HCT116 (cell line): ENCODE data around the gene GRK5. TPM values are rescaled to one million over a fixed set of nuclear protein-coding genes. Genes with fewer than 3 reads are reported as not detected.

Source experiments
- ATAC-seq: fragments of 200-7000 bp; cut with Tn5 transposase; 2 replicates; pipeline ENCODE4 v1.9.1; 2020; ENCODE audit warnings: mild to moderate bottlenecking, moderate library complexity
- BruUV-seq: library from RNA; stranded (reverse); fragments of 400-500 nt; replicated peaks from 2 replicates; lab custom pipeline; 2021; lab: Mats Ljungman, UMichigan
- CTCF ChIA-PET: fragments of 300-600 bp; sonication (Branson Sonifier 250); formaldehyde crosslinking; loops from one replicate; lab custom pipeline; 2021; ENCODE audit warnings: antibody characterized with exemption; lab: Charles Lee
- POLR2A ChIA-PET: fragments of 300-600, 350-600 bp; sonication (Branson Sonifier 250); formaldehyde crosslinking; loops from one replicate; lab custom pipeline; 2021; ENCODE audit warnings: antibody characterized with exemption; lab: Charles Lee
- RAD21 ChIA-PET, 2 experiments: fragments of 300-600 bp; sonication (Branson Sonifier 250); formaldehyde crosslinking; loops; one replicate each; lab custom pipeline; 2023; ENCODE audit warnings: low total read pairs in 2 of 2; ENCODE audit not compliant: uncharacterized antibody in 2 of 2, unreplicated experiment in 2 of 2, low non-redundant PET in 1 of 2; lab: Charles Lee
- DNase-seq: peaks from one replicate; pipeline ENCODE4 v3.0.0-alpha.2; 2010; ENCODE audit warnings: low read depth, low spot score
- H2AFZ ChIP-seq: fragments of 200-600 bp; shearing (Covaris generic), sonication (generic); 2 replicates; pipeline ENCODE4 v1.6.1; 2017; ENCODE audit warnings: low read depth, mixed run types, mixed read lengths, antibody characterized with exemption, low read length; ENCODE audit not compliant: poor library complexity, severe bottlenecking
- H3K27ac ChIP-seq: 2 replicates; pipeline ENCODE4 v1.5.1; 2012; ENCODE audit warnings: low read depth, low read length
- H3K27me3 ChIP-seq: fragments of 200-600 bp; sonication (generic); 2 replicates; pipeline ENCODE4 v1.6.1; 2016; ENCODE audit warnings: mixed run types, low read length, mixed read lengths; ENCODE audit not compliant: insufficient read depth
- H3K36me3 ChIP-seq, 2 experiments: fragments of 200-500 bp in 1 of 2; fragments of 200-600 bp in 1 of 2; sonication (Bioruptor generic) in 1 of 2; sonication (generic) in 1 of 2; 2 replicates each; pipeline versions ENCODE4 v1.5.1 to v1.6.1; 2014 to 2016; ENCODE audit warnings: low read length in 2 of 2, inconsistent platforms in 1 of 2, mixed read lengths in 1 of 2, mixed run types in 1 of 2; ENCODE audit not compliant: insufficient read depth in 2 of 2, control insufficient read depth in 1 of 2
- H3K4me1 ChIP-seq, 2 experiments: fragments of 200-600 bp in 1 of 2; sonication (generic) in 1 of 2; 2 replicates each; pipeline versions ENCODE4 v1.5.1 to v1.6.1; 2012 to 2017; ENCODE audit warnings: low read length in 2 of 2, inconsistent platforms in 1 of 2, mild to moderate bottlenecking in 1 of 2, mixed read lengths in 1 of 2, mixed run types in 1 of 2, moderate library complexity in 1 of 2; ENCODE audit not compliant: insufficient read depth in 2 of 2, control insufficient read depth in 1 of 2
- H3K4me2 ChIP-seq: fragments of 200-600 bp; sonication (generic); 2 replicates; pipeline ENCODE4 v1.6.1; 2017; ENCODE audit warnings: mixed run types, low read length, mixed read lengths
- H3K4me3 ChIP-seq, 2 experiments: fragments of 200-600 bp in 1 of 2; sonication (generic) in 1 of 2; replicated peaks in 1 of 2; 2 replicates each; pipeline ENCODE4 v1.5.1; 2011 to 2016; ENCODE audit warnings: low read length in 2 of 2, control low read depth in 1 of 2, low read depth in 1 of 2, mild to moderate bottlenecking in 1 of 2, mixed read lengths in 1 of 2, mixed run types in 1 of 2
- H3K79me2 ChIP-seq: fragments of 200-600 bp; sonication (generic); 2 replicates; pipeline ENCODE4 v1.6.1; 2017; ENCODE audit warnings: mild to moderate bottlenecking, mixed run types, low read length, moderate library complexity, mixed read lengths; ENCODE audit not compliant: insufficient read depth
- H3K9ac ChIP-seq: fragments of 200-600 bp; sonication (generic); 2 replicates; pipeline ENCODE4 v1.6.1; 2016; ENCODE audit warnings: low read length, mixed read lengths
- H3K9me2 ChIP-seq: fragments of 200-600 bp; sonication (generic), shearing (Covaris generic); 2 replicates; pipeline ENCODE4 v1.6.1; 2017; ENCODE audit warnings: mixed run types, mild to moderate bottlenecking, moderate library complexity; ENCODE audit not compliant: insufficient read depth
- H3K9me3 ChIP-seq, 2 experiments: fragments of 200-500 bp in 1 of 2; fragments of 200-600 bp in 1 of 2; sonication (Bioruptor generic) in 1 of 2; sonication (generic) in 1 of 2; 2 replicates each; pipeline ENCODE4 v1.6.1; 2014 to 2017; ENCODE audit warnings: low read length in 2 of 2, mixed read lengths in 2 of 2, inconsistent platforms in 1 of 2, low read depth in 1 of 2, mild to moderate bottlenecking in 1 of 2, mixed run types in 1 of 2, moderate library complexity in 1 of 2; ENCODE audit not compliant: control insufficient read depth in 1 of 2, insufficient read depth in 1 of 2
- H4K20me1 ChIP-seq: fragments of 200-600 bp; sonication (generic), shearing (Covaris generic); 2 replicates; pipeline ENCODE4 v1.6.1; 2017; ENCODE audit warnings: mixed run types, mild to moderate bottlenecking, moderate library complexity; ENCODE audit not compliant: insufficient read depth
- CBX3 ChIP-seq: IDR thresholded peaks from 2 replicates; pipeline ENCODE4 v1.6.1; 2012; ENCODE audit warnings: low read depth
- CTCF ChIP-seq, 3 experiments: fragments of 200-600 bp in 1 of 3; sonication (generic) in 1 of 3; IDR thresholded peaks in 2 of 3; conservative IDR thresholded peaks in 1 of 3; 2 replicates each; pipeline ENCODE4 v1.5.1; 2012 to 2017; ENCODE audit warnings: low read depth in 2 of 3, low read length in 2 of 3, antibody characterized with exemption in 1 of 3, borderline replicate concordance in 1 of 3, control low read depth in 1 of 3, mild to moderate bottlenecking in 1 of 3, mixed read lengths in 1 of 3, mixed run types in 1 of 3, moderate library complexity in 1 of 3; ENCODE audit not compliant: insufficient read depth in 1 of 3
- EZH2 ChIP-seq: fragments of 200-600 bp; sonication (generic); IDR thresholded peaks from 2 replicates; pipeline ENCODE4 v1.6.1; 2017; ENCODE audit warnings: antibody characterized with exemption, mixed run types
- EZH2phosphoT487 ChIP-seq: fragments of 200-600 bp; IDR thresholded peaks from 2 replicates; pipeline ENCODE4 v1.6.1; 2018; ENCODE audit warnings: antibody characterized with exemption, borderline replicate concordance
- FOSL1 ChIP-seq: IDR thresholded peaks from 2 replicates; pipeline ENCODE4 v1.6.1; 2012; ENCODE audit warnings: low read depth
- JUND ChIP-seq: IDR thresholded peaks from 2 replicates; pipeline ENCODE4 v1.6.1; 2012
- MAX ChIP-seq: IDR thresholded peaks from 2 replicates; pipeline ENCODE4 v1.6.1; 2012
- POLR2AphosphoS5 ChIP-seq: IDR thresholded peaks from 2 replicates; pipeline ENCODE4 v1.6.1; 2011; ENCODE audit warnings: mild to moderate bottlenecking, low read depth, low read length, moderate library complexity
- RAD21 ChIP-seq: IDR thresholded peaks from 2 replicates; pipeline ENCODE4 v1.6.1; 2012; ENCODE audit warnings: low read depth, mild to moderate bottlenecking
- SRF ChIP-seq: IDR thresholded peaks from 2 replicates; pipeline ENCODE4 v1.6.1; 2012; ENCODE audit warnings: low read depth
- TCF7L2 ChIP-seq: IDR thresholded peaks from 2 replicates; pipeline ENCODE4 v1.7.0; 2011; ENCODE audit warnings: borderline replicate concordance, inconsistent platforms; ENCODE audit not compliant: insufficient read depth, insufficient read length; ENCODE audit errors: extremely low read depth
- YY1 ChIP-seq: IDR thresholded peaks from 2 replicates; pipeline ENCODE4 v1.6.1; 2011; ENCODE audit warnings: low read length, low read depth, moderate library complexity, mild to moderate bottlenecking; ENCODE audit not compliant: insufficient replicate concordance; ENCODE audit errors: extremely low read depth
- ZBTB33 ChIP-seq: IDR thresholded peaks from 2 replicates; pipeline ENCODE4 v1.6.1; 2011; ENCODE audit warnings: mild to moderate bottlenecking, low read length, moderate library complexity; ENCODE audit not compliant: insufficient replicate concordance; ENCODE audit errors: extremely low read depth
- ZFX ChIP-seq: fragments of 450-650 bp; IDR thresholded peaks from 2 replicates; pipeline ENCODE4 v1.6.1; 2017
- ZNF274 ChIP-seq: fragments of 200-500 bp; sonication (Bioruptor generic); IDR thresholded peaks from 2 replicates; pipeline ENCODE4 v1.6.1; 2014; ENCODE audit warnings: mild to moderate bottlenecking, low read depth, low read length, inconsistent platforms
- intact Hi-C: fragments of 100-400 bp; cut with micrococcal nuclease; formaldehyde crosslinking; loops from 2 replicates; pipeline ENCODE4 v1.10.0; 2022
- total RNA-seq: library from RNA; stranded (reverse); gene quantifications from one replicate; pipeline ENCODE4 v1.2.1, GENCODE V29; 2021; ENCODE audit not compliant: unreplicated experiment

The GRK5 gene
- total RNA-seq, 1 experiment from 2014 or later: 7.3 TPM

- ATAC-seq (no peak), DNase-seq (no peak)
- H3K36me3 ChIP-seq: no peaks in the 10 kb centered on the region
- CTCF ChIA-PET: interaction anchor here (2.3 kb wide), 1 partner anchor 8 kb away, joined by 7 read pairs; no protein-coding TSS in a partner anchor
- no peak overlapping the region for H3K4me3 ChIP-seq
- peaks cover 0 to 6% of the 10 kb centered on the region in 2 experiments; a peak in 1 of 4 replicates for H3K4me1 ChIP-seq
- H3K9me3 ChIP-seq: no peaks in the 10 kb centered on the region
- no peak overlapping the region for H3K27ac ChIP-seq
- H3K27me3 ChIP-seq: no peaks in the 10 kb centered on the region
- RAD21 ChIA-PET: no interaction called here
- H3K9ac ChIP-seq: no peak overlapping the region
- intact Hi-C loops: no loop called here
- POLR2A ChIA-PET: no interaction called here
- H4K20me1 ChIP-seq: no peaks in the 10 kb centered on the region
- no peaks in the 10 kb centered on the region for H3K9me2 ChIP-seq
- no peaks in the 10 kb centered on the region for H3K79me2 ChIP-seq
- BruUV-seq: no TSS peak
- TF ChIP-seq JUND (no peak), ZBTB33 (no peak), YY1 (no peak), EZH2 (no peak), MAX (no peak), RAD21 (no peak), FOSL1 (no peak), ZFX (no peak), SRF (no peak), EZH2phosphoT487 (no peak), POLR2AphosphoS5 (no peak), TCF7L2 (no peak), CTCF (IDR thresholded peaks at IDR 0.05 in 2 of 3, conservative IDR thresholded peaks at IDR 0.05 in 1 of 3; ENCODE audit: borderline replicate concordance in 1 of 3, insufficient read depth in 1 of 3, low read depth in 2 of 3, low read length in 2 of 3) (no peak), CBX3 (no peak), ZNF274 (no peak)
- H2AFZ ChIP-seq: no peak overlapping the region
- no peak overlapping the region for H3K4me2 ChIP-seq
Observed at GRCh38 chr10:119217401-119217800, 10.0 kb downstream of the GRK5 start.
